ENCODE results near the gene HS6ST1. TPM values are rescaled to one million over a fixed set of nuclear protein-coding genes. Genes with fewer than 3 reads are reported as not detected.

The HS6ST1 gene
- total RNA-seq, 3 donors from 2014 or later (not counting 1 experiment from before 2014, with no cell fraction given), result 18.9 to 35.9 (median 28.8) TPM

- H3K9me3 Mint-ChIP-seq, result no peaks in the 10 kb centered on the region
- no peak for ATAC-seq
- Histone ChIP-seq H3K27me3 (ENCODE audit: control insufficient read depth, insufficient read depth, low read length) (no peaks in the 10 kb centered on the region), H3K27ac (ENCODE audit: low read length) (peak overlapping the region; percentile 23), H3K4me1 (ENCODE audit: control insufficient read depth, insufficient read depth, low read length) (peaks cover 79% of the 10 kb centered on the region), H3K36me3 (ENCODE audit: control insufficient read depth, insufficient read depth, low read length) (no peaks in the 10 kb centered on the region), H3K4me3 (ENCODE audit: low read length) (no peak overlapping the region), H3K9me3 (ENCODE audit: control insufficient read depth, insufficient read depth, low read length) (peaks cover 2% of the 10 kb centered on the region)
- H3K27ac Mint-ChIP-seq, result peak overlapping the region; percentile 87 to 88
- peak overlapping the region; percentile 68 for H3K4me3 Mint-ChIP-seq
- intact Hi-C loops (cut with micrococcal nuclease), result no loop called here
- H3K27me3 Mint-ChIP-seq (ENCODE audit: low read depth in 2 of 2), result no peaks in the 10 kb centered on the region
- TF ChIP-seq, protein P1, sequence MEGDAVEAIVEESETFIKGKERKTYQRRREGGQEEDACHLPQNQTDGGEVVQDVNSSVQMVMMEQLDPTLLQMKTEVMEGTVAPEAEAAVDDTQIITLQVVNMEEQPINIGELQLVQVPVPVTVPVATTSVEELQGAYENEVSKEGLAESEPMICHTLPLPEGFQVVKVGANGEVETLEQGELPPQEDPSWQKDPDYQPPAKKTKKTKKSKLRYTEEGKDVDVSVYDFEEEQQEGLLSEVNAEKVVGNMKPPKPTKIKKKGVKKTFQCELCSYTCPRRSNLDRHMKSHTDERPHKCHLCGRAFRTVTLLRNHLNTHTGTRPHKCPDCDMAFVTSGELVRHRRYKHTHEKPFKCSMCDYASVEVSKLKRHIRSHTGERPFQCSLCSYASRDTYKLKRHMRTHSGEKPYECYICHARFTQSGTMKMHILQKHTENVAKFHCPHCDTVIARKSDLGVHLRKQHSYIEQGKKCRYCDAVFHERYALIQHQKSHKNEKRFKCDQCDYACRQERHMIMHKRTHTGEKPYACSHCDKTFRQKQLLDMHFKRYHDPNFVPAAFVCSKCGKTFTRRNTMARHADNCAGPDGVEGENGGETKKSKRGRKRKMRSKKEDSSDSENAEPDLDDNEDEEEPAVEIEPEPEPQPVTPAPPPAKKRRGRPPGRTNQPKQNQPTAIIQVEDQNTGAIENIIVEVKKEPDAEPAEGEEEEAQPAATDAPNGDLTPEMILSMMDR (IDR thresholded peaks at IDR 0.05), result no peak
- H3K4me1 Mint-ChIP-seq, result peaks cover 50 to 84% of the 10 kb centered on the region in 2 donors
- H3K36me3 Mint-ChIP-seq, result peaks cover 6% of the 10 kb centered on the region
- 67% methylated on average over 14 of the region's 14 CpGs for WGBS (ENCODE audit: insufficient coverage)
- DNase-seq, result peak in 1 of 2 donors; percentile 10
Observed at GRCh38 chr2:128275498-128276045, 43.1 kb downstream of the HS6ST1 start.

GRCh38 chr2:128274218-128274617, 44.5 kb downstream of the HS6ST1 start:
- 100% methylated on average over 5 of the region's 6 CpGs for WGBS (ENCODE audit: insufficient coverage)
- peak overlapping the region; percentile 87 to 88 for H3K27ac Mint-ChIP-seq
- intact Hi-C loops (cut with micrococcal nuclease), result loop anchor here (5.0 kb wide), 1 partner anchor 43 kb away; the partner anchor contains the start of gene HS6ST1
- peaks cover 66% of the 10 kb centered on the region for H3K4me1 ChIP-seq (ENCODE audit: control insufficient read depth, insufficient read depth, low read length)
- H3K9me3 Mint-ChIP-seq, result no peaks in the 10 kb centered on the region
- TF ChIP-seq, protein P1 (IDR thresholded peaks at IDR 0.05), result no peak
- no peaks in the 10 kb centered on the region for H3K36me3 ChIP-seq (ENCODE audit: control insufficient read depth, insufficient read depth, low read length)
- H3K27me3 ChIP-seq (ENCODE audit: control insufficient read depth, insufficient read depth, low read length), result no peaks in the 10 kb centered on the region
- no peaks in the 10 kb centered on the region for H3K27me3 Mint-ChIP-seq (ENCODE audit: low read depth in 2 of 2)
- no peak overlapping the region for H3K27ac ChIP-seq (ENCODE audit: low read length)
- ATAC-seq (no peak), DNase-seq (no peak)
- H3K9me3 ChIP-seq (ENCODE audit: control insufficient read depth, insufficient read depth, low read length), result peaks cover 2% of the 10 kb centered on the region
- no peak overlapping the region for H3K4me3 ChIP-seq (ENCODE audit: low read length)
- peaks cover 37 to 73% of the 10 kb centered on the region in 2 donors for H3K4me1 Mint-ChIP-seq
- H3K4me3 Mint-ChIP-seq, result peak overlapping the region; percentile 87
- peaks cover 6% of the 10 kb centered on the region for H3K36me3 Mint-ChIP-seq

- ATAC-seq, result peak; percentile 92 to 97 (median 92)
- Histone ChIP-seq H3K27me3 (ENCODE audit: control insufficient read depth, insufficient read depth, low read length) (no peaks in the 10 kb centered on the region), H3K4me1 (ENCODE audit: control insufficient read depth, insufficient read depth, low read length) (peaks cover 66% of the 10 kb centered on the region), H3K27ac (ENCODE audit: low read length) (peak overlapping the region; percentile 58), H3K4me3 (ENCODE audit: low read length) (peak overlapping the region; percentile 16), H3K9me3 (ENCODE audit: control insufficient read depth, insufficient read depth, low read length) (peaks cover 2% of the 10 kb centered on the region), H3K36me3 (ENCODE audit: control insufficient read depth, insufficient read depth, low read length) (no peaks in the 10 kb centered on the region)
- Mint-ChIP-seq H3K27me3 (ENCODE audit: low read depth in 2 of 2) (no peaks in the 10 kb centered on the region), H3K27ac (peak overlapping the region; percentile 87 to 88), H3K36me3 (peaks cover 6% of the 10 kb centered on the region), H3K9me3 (no peaks in the 10 kb centered on the region), H3K4me3 (peak overlapping the region; percentile 87), H3K4me1 (peaks cover 36 to 72% of the 10 kb centered on the region in 2 donors)
- TF ChIP-seq, protein P1 (IDR thresholded peaks at IDR 0.05), result no peak
- peak; percentile 66 to 68 for DNase-seq
- intact Hi-C loops (cut with micrococcal nuclease), result loop anchor here (5.0 kb wide), 1 partner anchor 44 kb away; the partner anchor contains the start of gene HS6ST1
- 59% methylated on average over 16 of the region's 16 CpGs for WGBS (ENCODE audit: insufficient coverage)
Observed at GRCh38 chr2:128273469-128274081, 45.1 kb downstream of the HS6ST1 start.

Data from natural killer cell (primary cell).